Astrocyte of the cerebellum (primary cell): ENCODE measurements around the gene PTGER1.
A peak's percentile ranks its signal among the peaks of the same experiment; 100 is the strongest.

Experiments
- DNase-seq: peaks from one replicate; pipeline ENCODE4 v3.0.0-alpha.2; 2011; ENCODE audit warnings: low read depth
- H3K4me3 ChIP-seq: 2 replicates; pipeline ENCODE4 v1.5.1; 2011; ENCODE audit warnings: mild to moderate bottlenecking, low read depth, low read length, moderate library complexity
- in situ Hi-C: cut with HindIII; loops from 2 replicates; pipeline ENCODE4 v1.10.0; 2017; ENCODE audit warnings: low sequenced_read_pairs
- TF ChIP-seq, protein P1 (sequence below): IDR thresholded peaks from 2 replicates; pipeline ENCODE4 v1.5.1; 2012; ENCODE audit warnings: low read length, low read depth, moderate library complexity, mild to moderate bottlenecking; ENCODE audit errors: missing control alignments

PTGER1 gene

DNA sequence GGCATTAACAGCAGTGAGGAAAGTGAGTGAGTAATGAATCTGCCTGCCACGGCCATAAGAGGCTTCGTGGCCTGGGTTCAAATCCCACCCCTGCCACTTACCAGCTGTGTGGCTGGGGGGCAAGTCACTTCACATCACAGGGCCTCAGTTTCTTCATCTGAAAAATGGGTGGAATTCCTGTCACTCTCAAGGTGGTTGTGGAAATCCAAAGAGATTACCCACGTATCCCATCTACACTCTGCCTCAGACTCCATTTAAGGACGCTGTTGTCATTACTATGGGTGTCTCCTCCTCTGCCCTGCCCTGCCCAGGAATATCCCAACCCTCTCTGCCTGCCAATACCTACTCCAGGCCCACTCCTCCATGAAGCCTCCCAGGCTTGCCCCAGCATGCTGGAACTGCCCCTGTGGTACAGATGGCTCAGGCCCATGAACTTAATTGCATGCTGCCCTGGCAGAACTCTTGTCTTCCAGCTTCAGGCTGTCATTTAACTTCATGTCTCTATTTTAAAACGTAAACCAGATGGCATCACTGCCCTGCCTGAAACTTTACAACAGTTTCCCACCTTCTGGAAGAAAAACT is 17.7 kb upstream of the PTGER1 start:
- in situ Hi-C loops, result no loop called here
- no peak overlapping the region for H3K4me3 ChIP-seq
- no peak for DNase-seq
- TF ChIP-seq, protein P1, sequence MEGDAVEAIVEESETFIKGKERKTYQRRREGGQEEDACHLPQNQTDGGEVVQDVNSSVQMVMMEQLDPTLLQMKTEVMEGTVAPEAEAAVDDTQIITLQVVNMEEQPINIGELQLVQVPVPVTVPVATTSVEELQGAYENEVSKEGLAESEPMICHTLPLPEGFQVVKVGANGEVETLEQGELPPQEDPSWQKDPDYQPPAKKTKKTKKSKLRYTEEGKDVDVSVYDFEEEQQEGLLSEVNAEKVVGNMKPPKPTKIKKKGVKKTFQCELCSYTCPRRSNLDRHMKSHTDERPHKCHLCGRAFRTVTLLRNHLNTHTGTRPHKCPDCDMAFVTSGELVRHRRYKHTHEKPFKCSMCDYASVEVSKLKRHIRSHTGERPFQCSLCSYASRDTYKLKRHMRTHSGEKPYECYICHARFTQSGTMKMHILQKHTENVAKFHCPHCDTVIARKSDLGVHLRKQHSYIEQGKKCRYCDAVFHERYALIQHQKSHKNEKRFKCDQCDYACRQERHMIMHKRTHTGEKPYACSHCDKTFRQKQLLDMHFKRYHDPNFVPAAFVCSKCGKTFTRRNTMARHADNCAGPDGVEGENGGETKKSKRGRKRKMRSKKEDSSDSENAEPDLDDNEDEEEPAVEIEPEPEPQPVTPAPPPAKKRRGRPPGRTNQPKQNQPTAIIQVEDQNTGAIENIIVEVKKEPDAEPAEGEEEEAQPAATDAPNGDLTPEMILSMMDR, result no peak

DNA sequence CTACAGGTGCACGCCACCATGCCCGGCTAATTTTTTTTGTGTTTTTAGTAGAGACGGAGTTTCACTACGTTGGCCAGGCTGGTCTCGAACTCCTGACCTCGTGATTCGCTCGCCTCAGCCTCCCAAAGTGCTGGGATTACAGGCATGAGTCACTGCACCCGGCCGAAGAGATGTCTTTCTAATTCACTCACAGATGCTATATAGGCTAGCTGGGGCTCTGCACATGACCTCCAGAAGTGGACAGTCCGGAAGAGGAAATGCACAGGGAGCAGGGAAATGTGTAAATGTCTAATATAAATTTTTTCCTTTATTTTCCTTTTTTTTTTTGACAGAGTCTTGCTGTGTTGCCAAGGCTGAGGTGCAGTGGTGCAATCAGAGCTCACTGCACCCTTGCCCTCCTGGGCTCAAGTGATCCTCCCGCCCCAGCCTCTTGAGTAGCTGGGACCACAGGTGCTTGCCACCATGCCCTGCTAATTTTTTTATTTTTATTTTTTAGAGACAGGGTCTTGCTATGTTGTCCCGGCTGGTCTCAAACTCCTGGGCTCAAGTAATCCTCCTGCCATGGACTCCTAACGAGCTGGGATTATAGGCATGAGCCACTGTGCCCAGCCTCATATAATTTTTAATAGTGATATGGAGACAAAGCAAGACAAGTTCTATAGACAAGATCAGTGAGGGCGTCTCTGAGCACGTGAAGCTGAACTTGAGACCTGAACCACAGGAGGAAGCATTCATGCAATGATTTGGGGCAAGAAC is 12.4 kb upstream of the PTGER1 start:
- H3K4me3 ChIP-seq, result no peak overlapping the region
- no peak for DNase-seq
- TF ChIP-seq, protein P1, result no peak
- in situ Hi-C loops, result no loop called here

DNA sequence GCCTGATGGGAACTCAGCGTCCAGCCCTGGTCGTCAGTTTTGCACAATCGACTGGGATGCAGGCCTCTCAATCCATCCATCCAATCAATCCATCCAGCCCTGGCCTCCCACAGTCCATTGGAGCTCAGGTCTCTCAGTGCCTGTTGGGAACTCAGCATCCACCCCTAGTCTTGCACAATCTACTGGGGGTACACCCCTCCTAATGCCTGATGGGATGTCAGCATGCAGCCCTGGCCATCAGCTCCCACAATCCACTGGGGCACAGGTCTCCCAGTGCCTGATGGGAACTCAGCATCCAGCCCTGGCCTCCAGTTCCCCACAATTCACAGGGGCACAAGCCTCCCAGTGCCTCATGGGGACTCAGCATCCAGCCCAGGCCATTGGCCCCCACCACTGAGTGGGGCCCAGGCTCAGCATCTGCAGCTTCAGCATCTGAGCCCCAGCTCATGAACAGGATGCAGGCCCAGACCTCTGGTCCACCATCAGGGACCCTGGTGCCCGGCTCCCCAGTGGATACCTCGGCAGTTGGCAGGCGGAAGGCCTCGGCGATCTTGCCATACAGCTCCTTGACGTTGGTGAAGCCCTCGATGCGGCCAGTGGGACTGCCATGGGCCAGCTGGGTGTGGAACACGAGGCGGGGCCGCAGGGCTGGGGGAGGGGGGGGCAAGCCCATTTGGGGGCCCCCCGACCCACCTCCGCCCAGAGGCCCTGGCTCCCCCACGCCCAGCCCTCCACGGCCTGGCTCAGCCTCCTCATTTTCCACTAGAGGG is 7.2 kb upstream of the PTGER1 start:
- TF ChIP-seq, protein P1, result no peak
- DNase-seq, result no peak
- in situ Hi-C loops, result no loop called here
- no peak overlapping the region for H3K4me3 ChIP-seq

DNA sequence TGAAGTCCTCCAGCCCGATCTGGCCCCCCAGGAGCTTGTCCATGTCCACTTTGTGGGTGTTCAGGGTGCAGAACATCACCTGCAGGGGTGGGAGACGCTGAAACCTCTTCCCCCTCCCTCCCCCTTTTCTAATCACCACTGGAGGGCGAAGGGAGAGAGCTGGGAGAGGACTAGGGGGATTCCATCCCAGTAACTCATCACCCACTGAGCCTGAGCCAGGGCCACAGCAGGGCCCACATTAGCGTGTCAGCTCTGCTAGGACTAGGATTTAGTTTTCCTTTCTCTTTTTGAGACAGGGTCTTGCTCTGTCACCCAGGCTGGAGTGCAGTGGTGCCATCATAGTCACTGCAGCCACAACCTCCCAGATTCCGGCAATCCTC is 5.5 kb upstream of the PTGER1 start:
- no peak overlapping the region for H3K4me3 ChIP-seq
- in situ Hi-C loops, result no loop called here
- TF ChIP-seq, protein P1, result no peak
- no peak for DNase-seq

DNA sequence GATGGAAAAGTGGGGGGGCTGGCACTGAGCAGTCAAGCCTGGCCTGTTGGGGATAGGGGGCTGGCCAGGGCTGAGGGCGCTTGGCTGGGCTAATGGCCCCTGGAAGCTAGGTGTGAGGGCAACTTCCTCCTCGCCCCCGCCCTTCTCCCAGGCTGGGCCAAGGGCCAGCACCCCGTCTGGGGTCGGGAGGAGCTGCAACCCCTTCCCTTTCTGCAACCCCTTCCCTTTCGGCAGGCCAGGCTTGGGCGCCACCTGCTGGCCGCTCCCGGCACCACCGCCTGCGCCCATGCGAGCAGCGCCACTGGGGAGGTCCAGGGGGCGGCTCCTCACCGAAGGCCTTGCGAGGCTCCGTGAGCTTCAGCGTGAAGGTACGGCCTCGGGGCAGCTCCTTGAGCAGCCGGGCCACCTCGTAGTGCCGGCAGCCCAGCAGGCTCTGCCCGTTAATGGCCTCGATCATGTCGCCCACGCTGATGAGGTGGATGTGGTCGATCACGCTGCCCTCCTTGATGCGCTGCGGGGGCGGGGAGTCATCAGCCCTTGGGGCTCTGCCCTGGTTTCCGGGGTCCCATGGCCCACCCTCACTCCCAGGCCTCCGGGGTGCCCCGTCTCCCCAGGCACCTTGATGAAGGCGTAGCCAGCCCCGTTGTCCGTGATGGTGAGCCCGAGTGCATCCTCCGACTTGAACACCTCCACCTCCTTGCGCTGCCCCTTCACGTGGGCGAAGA is 5.0 kb upstream of the PTGER1 start:
- TF ChIP-seq, protein P1, result peak; percentile 85
- in situ Hi-C loops, result no loop called here
- no peak overlapping the region for H3K4me3 ChIP-seq
- no peak for DNase-seq

DNA sequence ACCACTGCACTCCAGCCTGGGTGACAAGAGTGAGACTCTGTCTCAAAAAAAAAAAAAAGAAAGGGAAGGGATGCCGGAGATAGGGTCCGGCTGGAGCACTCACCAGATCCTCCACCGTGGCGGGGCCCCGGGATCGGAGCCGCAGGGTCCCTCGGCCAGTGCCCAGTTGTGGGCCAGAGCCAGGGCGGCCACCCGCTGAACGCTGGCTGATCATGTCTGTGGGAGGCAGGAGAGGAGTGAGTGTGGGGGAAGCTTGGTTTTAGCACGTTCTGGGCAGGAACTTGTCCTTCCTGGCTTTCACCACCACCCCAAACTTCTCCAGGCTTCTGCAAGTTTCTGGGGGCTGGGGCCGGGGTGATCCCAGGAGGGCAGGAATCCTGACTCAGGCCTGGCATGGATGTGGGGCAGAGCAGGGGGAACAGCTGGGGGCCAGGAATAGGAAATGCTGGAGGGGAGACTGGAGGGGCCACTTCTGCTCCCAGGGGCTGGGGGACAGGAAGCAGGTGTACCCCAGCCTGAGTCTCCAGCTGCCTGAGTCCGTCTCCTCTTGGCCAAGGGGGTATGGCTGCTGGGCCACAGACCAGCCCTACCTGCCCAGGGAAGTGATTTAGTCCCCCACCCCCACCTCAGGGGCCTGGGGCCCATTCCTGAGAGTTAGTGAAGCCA is 4.3 kb upstream of the PTGER1 start:
- TF ChIP-seq, protein P1, result no peak
- DNase-seq, result no peak
- in situ Hi-C loops, result no loop called here
- H3K4me3 ChIP-seq, result no peak overlapping the region
